ENCODE measurements around the gene TMEM250. TPM values are rescaled to one million over a fixed set of nuclear protein-coding genes. Genes with fewer than 3 reads are reported as not detected.

Gene TMEM250
- total RNA-seq, 1 donor from 2014 or later = 29.8 TPM

GRCh38 chr9:136131629-136132511, 13.2 kb upstream of the TMEM250 start:
- H3K4me2 ChIP-seq (ENCODE audit: low read length) = no peak overlapping the region
- H3K36me3 Mint-ChIP-seq (ENCODE audit: low read depth, unreplicated experiment) = no peaks in the 10 kb centered on the region
- H3K27me3 ChIP-seq (ENCODE audit: insufficient read depth, low read length) = peaks cover 54% of the 10 kb centered on the region

GRCh38 chr9:136129176-136129575, 10.5 kb upstream of the TMEM250 start:
- H3K4me1 Mint-ChIP-seq (ENCODE audit: low read depth, unreplicated experiment) = peaks cover 1% of the 10 kb centered on the region
- peaks cover 3% of the 10 kb centered on the region for H3K9me3 ChIP-seq (ENCODE audit: insufficient read depth, low read depth, low read length)

More at GRCh38 chr9:136131629-136132511, 13.2 kb upstream of the TMEM250 start:
- no peaks in the 10 kb centered on the region for H3K79me2 ChIP-seq (ENCODE audit: insufficient read depth, low read length)
- H3K27ac Mint-ChIP-seq (ENCODE audit: unreplicated experiment) = peak overlapping the region; percentile 66
- H3K4me1 Mint-ChIP-seq (ENCODE audit: low read depth, unreplicated experiment) = peaks cover 1% of the 10 kb centered on the region
- peaks cover 48% of the 10 kb centered on the region for H3K27me3 Mint-ChIP-seq (ENCODE audit: low read depth, unreplicated experiment)
- no peak for DNase-seq (ENCODE audit: low read depth)
- no peaks in the 10 kb centered on the region for H3K4me1 ChIP-seq (ENCODE audit: insufficient read depth, low read length)
- no peak overlapping the region for H3K4me3 ChIP-seq (ENCODE audit: insufficient read depth, low read depth, low read length)
- no peak for TF ChIP-seq CTCF (IDR thresholded peaks at IDR 0.05; ENCODE audit: insufficient read depth, low read depth, low read length)
- peak; percentile 42 for TF ChIP-seq EZH2 (IDR thresholded peaks at IDR 0.05; ENCODE audit: insufficient read depth, low read length)
- H3K9me3 ChIP-seq (ENCODE audit: insufficient read depth, low read depth, low read length) = no peaks in the 10 kb centered on the region
- no peak overlapping the region for H3K4me3 Mint-ChIP-seq (ENCODE audit: unreplicated experiment)
- H2AFZ ChIP-seq (ENCODE audit: low read depth, low read length) = no peak overlapping the region
- H3K36me3 ChIP-seq (ENCODE audit: insufficient read depth, low read length) = no peaks in the 10 kb centered on the region
- no peaks in the 10 kb centered on the region for H4K20me1 ChIP-seq (ENCODE audit: insufficient read depth, low read length)
- H3K9ac ChIP-seq (ENCODE audit: low read length) = no peak overlapping the region
- no peaks in the 10 kb centered on the region for H3K9me3 Mint-ChIP-seq (ENCODE audit: unreplicated experiment)
- H3K27ac ChIP-seq (ENCODE audit: low read depth, low read length) = no peak overlapping the region
- no peak for FAIRE-seq

More at GRCh38 chr9:136129176-136129575, 10.5 kb upstream of the TMEM250 start:
- Histone ChIP-seq H3K4me2 (ENCODE audit: low read length) (no peak overlapping the region), H3K79me2 (ENCODE audit: insufficient read depth, low read length) (no peaks in the 10 kb centered on the region), H3K4me3 (ENCODE audit: insufficient read depth, low read depth, low read length) (no peak overlapping the region), H2AFZ (ENCODE audit: low read depth, low read length) (no peak overlapping the region), H3K4me1 (ENCODE audit: insufficient read depth, low read length) (no peaks in the 10 kb centered on the region), H3K27ac (ENCODE audit: low read depth, low read length) (no peak overlapping the region), H4K20me1 (ENCODE audit: insufficient read depth, low read length) (peaks cover 5% of the 10 kb centered on the region), H3K9ac (ENCODE audit: low read length) (no peak overlapping the region), H3K27me3 (ENCODE audit: insufficient read depth, low read length) (peaks cover 36% of the 10 kb centered on the region), H3K36me3 (ENCODE audit: insufficient read depth, low read length) (no peaks in the 10 kb centered on the region)
- Mint-ChIP-seq H3K27ac (ENCODE audit: unreplicated experiment) (no peak overlapping the region), H3K36me3 (ENCODE audit: low read depth, unreplicated experiment) (no peaks in the 10 kb centered on the region), H3K4me3 (ENCODE audit: unreplicated experiment) (no peak overlapping the region), H3K27me3 (ENCODE audit: low read depth, unreplicated experiment) (peaks cover 39% of the 10 kb centered on the region), H3K9me3 (ENCODE audit: unreplicated experiment) (peaks cover 3% of the 10 kb centered on the region)
- DNase-seq (ENCODE audit: low read depth) = no peak
- TF ChIP-seq EZH2 (IDR thresholded peaks at IDR 0.05; ENCODE audit: insufficient read depth, low read length) = no peak
- no peak for TF ChIP-seq CTCF (IDR thresholded peaks at IDR 0.05; ENCODE audit: insufficient read depth, low read depth, low read length)
- no peak for FAIRE-seq

All from astrocyte (in vitro differentiated cells and primary cell).